HCT116 (cell line): ENCODE measurements around the gene BOC. TPM values are rescaled to one million over a fixed set of nuclear protein-coding genes. Genes with fewer than 3 reads are reported as not detected.

Experiments used
- ATAC-seq: fragments of 200-7000 bp; cut with Tn5 transposase; 2 replicates; pipeline ENCODE4 v1.9.1; 2020; ENCODE audit warnings: mild to moderate bottlenecking, moderate library complexity
- BruUV-seq: library from RNA; stranded (reverse); fragments of 400-500 nt; replicated peaks from 2 replicates; lab custom pipeline; 2021; lab: Mats Ljungman, UMichigan
- CTCF ChIA-PET: fragments of 300-600 bp; sonication (Branson Sonifier 250); formaldehyde crosslinking; loops from one replicate; lab custom pipeline; 2021; ENCODE audit warnings: antibody characterized with exemption; lab: Charles Lee
- POLR2A ChIA-PET: fragments of 300-600, 350-600 bp; sonication (Branson Sonifier 250); formaldehyde crosslinking; loops from one replicate; lab custom pipeline; 2021; ENCODE audit warnings: antibody characterized with exemption; lab: Charles Lee
- RAD21 ChIA-PET, 2 experiments: fragments of 300-600 bp; sonication (Branson Sonifier 250); formaldehyde crosslinking; loops; one replicate each; lab custom pipeline; 2023; ENCODE audit warnings: low total read pairs in 2 of 2; ENCODE audit not compliant: uncharacterized antibody in 2 of 2, unreplicated experiment in 2 of 2, low non-redundant PET in 1 of 2; lab: Charles Lee
- DNase-seq: peaks from one replicate; pipeline ENCODE4 v3.0.0-alpha.2; 2010; ENCODE audit warnings: low read depth, low spot score
- H2AFZ ChIP-seq: fragments of 200-600 bp; shearing (Covaris generic), sonication (generic); 2 replicates; pipeline ENCODE4 v1.6.1; 2017; ENCODE audit warnings: low read depth, mixed run types, mixed read lengths, antibody characterized with exemption, low read length; ENCODE audit not compliant: poor library complexity, severe bottlenecking
- H3K27ac ChIP-seq: 2 replicates; pipeline ENCODE4 v1.5.1; 2012; ENCODE audit warnings: low read depth, low read length
- H3K27me3 ChIP-seq: fragments of 200-600 bp; sonication (generic); 2 replicates; pipeline ENCODE4 v1.6.1; 2016; ENCODE audit warnings: mixed run types, low read length, mixed read lengths; ENCODE audit not compliant: insufficient read depth
- H3K36me3 ChIP-seq, 2 experiments: fragments of 200-500 bp in 1 of 2; fragments of 200-600 bp in 1 of 2; sonication (Bioruptor generic) in 1 of 2; sonication (generic) in 1 of 2; 2 replicates each; pipeline versions ENCODE4 v1.5.1 to v1.6.1; 2014 to 2016; ENCODE audit warnings: low read length in 2 of 2, inconsistent platforms in 1 of 2, mixed read lengths in 1 of 2, mixed run types in 1 of 2; ENCODE audit not compliant: insufficient read depth in 2 of 2, control insufficient read depth in 1 of 2
- H3K4me1 ChIP-seq, 2 experiments: fragments of 200-600 bp in 1 of 2; sonication (generic) in 1 of 2; 2 replicates each; pipeline versions ENCODE4 v1.5.1 to v1.6.1; 2012 to 2017; ENCODE audit warnings: low read length in 2 of 2, inconsistent platforms in 1 of 2, mild to moderate bottlenecking in 1 of 2, mixed read lengths in 1 of 2, mixed run types in 1 of 2, moderate library complexity in 1 of 2; ENCODE audit not compliant: insufficient read depth in 2 of 2, control insufficient read depth in 1 of 2
- H3K4me2 ChIP-seq: fragments of 200-600 bp; sonication (generic); 2 replicates; pipeline ENCODE4 v1.6.1; 2017; ENCODE audit warnings: mixed run types, low read length, mixed read lengths
- H3K4me3 ChIP-seq, 2 experiments: fragments of 200-600 bp in 1 of 2; sonication (generic) in 1 of 2; replicated peaks in 1 of 2; 2 replicates each; pipeline ENCODE4 v1.5.1; 2011 to 2016; ENCODE audit warnings: low read length in 2 of 2, control low read depth in 1 of 2, low read depth in 1 of 2, mild to moderate bottlenecking in 1 of 2, mixed read lengths in 1 of 2, mixed run types in 1 of 2
- H3K79me2 ChIP-seq: fragments of 200-600 bp; sonication (generic); 2 replicates; pipeline ENCODE4 v1.6.1; 2017; ENCODE audit warnings: mild to moderate bottlenecking, mixed run types, low read length, moderate library complexity, mixed read lengths; ENCODE audit not compliant: insufficient read depth
- H3K9ac ChIP-seq: fragments of 200-600 bp; sonication (generic); 2 replicates; pipeline ENCODE4 v1.6.1; 2016; ENCODE audit warnings: low read length, mixed read lengths
- H3K9me2 ChIP-seq: fragments of 200-600 bp; sonication (generic), shearing (Covaris generic); 2 replicates; pipeline ENCODE4 v1.6.1; 2017; ENCODE audit warnings: mixed run types, mild to moderate bottlenecking, moderate library complexity; ENCODE audit not compliant: insufficient read depth
- H3K9me3 ChIP-seq, 2 experiments: fragments of 200-500 bp in 1 of 2; fragments of 200-600 bp in 1 of 2; sonication (Bioruptor generic) in 1 of 2; sonication (generic) in 1 of 2; 2 replicates each; pipeline ENCODE4 v1.6.1; 2014 to 2017; ENCODE audit warnings: low read length in 2 of 2, mixed read lengths in 2 of 2, inconsistent platforms in 1 of 2, low read depth in 1 of 2, mild to moderate bottlenecking in 1 of 2, mixed run types in 1 of 2, moderate library complexity in 1 of 2; ENCODE audit not compliant: control insufficient read depth in 1 of 2, insufficient read depth in 1 of 2
- H4K20me1 ChIP-seq: fragments of 200-600 bp; sonication (generic), shearing (Covaris generic); 2 replicates; pipeline ENCODE4 v1.6.1; 2017; ENCODE audit warnings: mixed run types, mild to moderate bottlenecking, moderate library complexity; ENCODE audit not compliant: insufficient read depth
- ATF3 ChIP-seq: IDR thresholded peaks from 2 replicates; pipeline ENCODE4 v1.6.1; 2012
- CBX3 ChIP-seq: IDR thresholded peaks from 2 replicates; pipeline ENCODE4 v1.6.1; 2012; ENCODE audit warnings: low read depth
- CTCF ChIP-seq, 3 experiments: fragments of 200-600 bp in 1 of 3; sonication (generic) in 1 of 3; IDR thresholded peaks in 2 of 3; conservative IDR thresholded peaks in 1 of 3; 2 replicates each; pipeline ENCODE4 v1.5.1; 2012 to 2017; ENCODE audit warnings: low read depth in 2 of 3, low read length in 2 of 3, antibody characterized with exemption in 1 of 3, borderline replicate concordance in 1 of 3, control low read depth in 1 of 3, mild to moderate bottlenecking in 1 of 3, mixed read lengths in 1 of 3, mixed run types in 1 of 3, moderate library complexity in 1 of 3; ENCODE audit not compliant: insufficient read depth in 1 of 3
- EGR1 ChIP-seq: IDR thresholded peaks from 2 replicates; pipeline ENCODE4 v1.6.1; 2012; ENCODE audit warnings: low read depth
- EZH2 ChIP-seq: fragments of 200-600 bp; sonication (generic); IDR thresholded peaks from 2 replicates; pipeline ENCODE4 v1.6.1; 2017; ENCODE audit warnings: antibody characterized with exemption, mixed run types
- EZH2phosphoT487 ChIP-seq: fragments of 200-600 bp; IDR thresholded peaks from 2 replicates; pipeline ENCODE4 v1.6.1; 2018; ENCODE audit warnings: antibody characterized with exemption, borderline replicate concordance
- FOSL1 ChIP-seq: IDR thresholded peaks from 2 replicates; pipeline ENCODE4 v1.6.1; 2012; ENCODE audit warnings: low read depth
- JUND ChIP-seq: IDR thresholded peaks from 2 replicates; pipeline ENCODE4 v1.6.1; 2012
- POLR2AphosphoS5 ChIP-seq: IDR thresholded peaks from 2 replicates; pipeline ENCODE4 v1.6.1; 2011; ENCODE audit warnings: mild to moderate bottlenecking, low read depth, low read length, moderate library complexity
- RAD21 ChIP-seq: IDR thresholded peaks from 2 replicates; pipeline ENCODE4 v1.6.1; 2012; ENCODE audit warnings: low read depth, mild to moderate bottlenecking
- SIN3A ChIP-seq: IDR thresholded peaks from 2 replicates; pipeline ENCODE4 v1.6.1; 2012; ENCODE audit warnings: low read depth
- SRF ChIP-seq: IDR thresholded peaks from 2 replicates; pipeline ENCODE4 v1.6.1; 2012; ENCODE audit warnings: low read depth
- ZNF274 ChIP-seq: fragments of 200-500 bp; sonication (Bioruptor generic); IDR thresholded peaks from 2 replicates; pipeline ENCODE4 v1.6.1; 2014; ENCODE audit warnings: mild to moderate bottlenecking, low read depth, low read length, inconsistent platforms
- intact Hi-C: fragments of 100-400 bp; cut with micrococcal nuclease; formaldehyde crosslinking; loops from 2 replicates; pipeline ENCODE4 v1.10.0; 2022
- total RNA-seq: library from RNA; stranded (reverse); gene quantifications from one replicate; pipeline ENCODE4 v1.2.1, GENCODE V29; 2021; ENCODE audit not compliant: unreplicated experiment
- TF ChIP-seq, protein P1 (sequence below): IDR thresholded peaks from 2 replicates; pipeline ENCODE4 v1.6.1; 2012; ENCODE audit warnings: low read depth

The BOC gene
- total RNA-seq, 1 experiment from 2014 or later = 3.3 TPM

GRCh38 chr3:113295463-113295862 lies 84.1 kb downstream of the BOC start:
- no peaks in the 10 kb centered on the region for H4K20me1 ChIP-seq
- no peaks in the 10 kb centered on the region for H3K36me3 ChIP-seq
- no TSS peak for BruUV-seq
- no peak overlapping the region for H3K9ac ChIP-seq
- no peaks in the 10 kb centered on the region for H3K79me2 ChIP-seq
- RAD21 ChIA-PET = no interaction called here
- no peak for DNase-seq
- POLR2A ChIA-PET = no interaction called here
- no peak overlapping the region for H3K4me3 ChIP-seq
- no peaks in the 10 kb centered on the region for H3K4me1 ChIP-seq
- TF ChIP-seq EZH2phosphoT487 (no peak), ZNF274 (no peak), FOSL1 (no peak), POLR2AphosphoS5 (no peak), ATF3 (no peak), SRF (no peak), RAD21 (no peak), CTCF (IDR thresholded peaks at IDR 0.05 in 2 of 3, conservative IDR thresholded peaks at IDR 0.05 in 1 of 3; ENCODE audit: borderline replicate concordance in 1 of 3, insufficient read depth in 1 of 3, low read depth in 2 of 3, low read length in 2 of 3) (no peak), SIN3A (no peak), EZH2 (no peak), JUND (no peak), CBX3 (no peak), EGR1 (no peak)
- TF ChIP-seq, protein P1, sequence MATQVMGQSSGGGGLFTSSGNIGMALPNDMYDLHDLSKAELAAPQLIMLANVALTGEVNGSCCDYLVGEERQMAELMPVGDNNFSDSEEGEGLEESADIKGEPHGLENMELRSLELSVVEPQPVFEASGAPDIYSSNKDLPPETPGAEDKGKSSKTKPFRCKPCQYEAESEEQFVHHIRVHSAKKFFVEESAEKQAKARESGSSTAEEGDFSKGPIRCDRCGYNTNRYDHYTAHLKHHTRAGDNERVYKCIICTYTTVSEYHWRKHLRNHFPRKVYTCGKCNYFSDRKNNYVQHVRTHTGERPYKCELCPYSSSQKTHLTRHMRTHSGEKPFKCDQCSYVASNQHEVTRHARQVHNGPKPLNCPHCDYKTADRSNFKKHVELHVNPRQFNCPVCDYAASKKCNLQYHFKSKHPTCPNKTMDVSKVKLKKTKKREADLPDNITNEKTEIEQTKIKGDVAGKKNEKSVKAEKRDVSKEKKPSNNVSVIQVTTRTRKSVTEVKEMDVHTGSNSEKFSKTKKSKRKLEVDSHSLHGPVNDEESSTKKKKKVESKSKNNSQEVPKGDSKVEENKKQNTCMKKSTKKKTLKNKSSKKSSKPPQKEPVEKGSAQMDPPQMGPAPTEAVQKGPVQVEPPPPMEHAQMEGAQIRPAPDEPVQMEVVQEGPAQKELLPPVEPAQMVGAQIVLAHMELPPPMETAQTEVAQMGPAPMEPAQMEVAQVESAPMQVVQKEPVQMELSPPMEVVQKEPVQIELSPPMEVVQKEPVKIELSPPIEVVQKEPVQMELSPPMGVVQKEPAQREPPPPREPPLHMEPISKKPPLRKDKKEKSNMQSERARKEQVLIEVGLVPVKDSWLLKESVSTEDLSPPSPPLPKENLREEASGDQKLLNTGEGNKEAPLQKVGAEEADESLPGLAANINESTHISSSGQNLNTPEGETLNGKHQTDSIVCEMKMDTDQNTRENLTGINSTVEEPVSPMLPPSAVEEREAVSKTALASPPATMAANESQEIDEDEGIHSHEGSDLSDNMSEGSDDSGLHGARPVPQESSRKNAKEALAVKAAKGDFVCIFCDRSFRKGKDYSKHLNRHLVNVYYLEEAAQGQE = no peak
- CTCF ChIA-PET = no interaction called here
- ATAC-seq = no peak
- H3K9me3 ChIP-seq = no peaks in the 10 kb centered on the region
- no peaks in the 10 kb centered on the region for H3K9me2 ChIP-seq
- H3K27ac ChIP-seq = no peak overlapping the region
- intact Hi-C loops = loop anchor here (10.0 kb wide), 1 partner anchor 329 kb away; no protein-coding TSS in a partner anchor
- no peak overlapping the region for H3K4me2 ChIP-seq
- no peak overlapping the region for H2AFZ ChIP-seq
- no peaks in the 10 kb centered on the region for H3K27me3 ChIP-seq
